Osteocyte (in vitro differentiated cells): ENCODE measurements around the gene DUSP22. TPM values are rescaled to one million over a fixed set of nuclear protein-coding genes. Genes with fewer than 3 reads are reported as not detected.

Source experiments
- DNase-seq: peaks from one replicate; pipeline ENCODE4 v3.0.0; 2021; ENCODE audit warnings: mixed read lengths; ENCODE audit not compliant: unreplicated experiment; ENCODE audit errors: extremely low spot score
- H3K27ac Mint-ChIP-seq: one replicate; pipeline ENCODE4 v1.8.0; 2021; ENCODE audit warnings: mild to moderate bottlenecking, mixed read lengths; ENCODE audit not compliant: unreplicated experiment
- H3K27me3 Mint-ChIP-seq: one replicate; pipeline ENCODE4 v1.8.0; 2021; ENCODE audit warnings: mixed read lengths; ENCODE audit not compliant: unreplicated experiment
- H3K36me3 Mint-ChIP-seq: one replicate; pipeline ENCODE4 v1.8.0; 2021; ENCODE audit warnings: mixed read lengths; ENCODE audit not compliant: unreplicated experiment
- H3K4me1 Mint-ChIP-seq: one replicate; pipeline ENCODE4 v1.8.0; 2021; ENCODE audit warnings: mixed read lengths; ENCODE audit not compliant: unreplicated experiment
- H3K4me3 Mint-ChIP-seq: one replicate; pipeline ENCODE4 v1.8.0; 2021; ENCODE audit warnings: mild to moderate bottlenecking, moderate library complexity, mixed read lengths; ENCODE audit not compliant: unreplicated experiment
- H3K9me3 Mint-ChIP-seq: one replicate; pipeline ENCODE4 v1.8.0; 2021; ENCODE audit warnings: mixed read lengths; ENCODE audit not compliant: unreplicated experiment
- total RNA-seq: library from RNA; stranded (reverse); gene quantifications from 2 replicates; pipeline ENCODE4 v1.2.1, GENCODE V29; 2021
- TF ChIP-seq, protein P1 (sequence below): fragments of 200-600 bp; sonication (generic); IDR thresholded peaks from 2 replicates; pipeline ENCODE4 v1.5.0; 2021; ENCODE audit warnings: antibody characterized with exemption, mild to moderate bottlenecking, moderate library complexity

DUSP22 gene
- total RNA-seq, 1 donor from 2014 or later = 27.4 TPM

DNA sequence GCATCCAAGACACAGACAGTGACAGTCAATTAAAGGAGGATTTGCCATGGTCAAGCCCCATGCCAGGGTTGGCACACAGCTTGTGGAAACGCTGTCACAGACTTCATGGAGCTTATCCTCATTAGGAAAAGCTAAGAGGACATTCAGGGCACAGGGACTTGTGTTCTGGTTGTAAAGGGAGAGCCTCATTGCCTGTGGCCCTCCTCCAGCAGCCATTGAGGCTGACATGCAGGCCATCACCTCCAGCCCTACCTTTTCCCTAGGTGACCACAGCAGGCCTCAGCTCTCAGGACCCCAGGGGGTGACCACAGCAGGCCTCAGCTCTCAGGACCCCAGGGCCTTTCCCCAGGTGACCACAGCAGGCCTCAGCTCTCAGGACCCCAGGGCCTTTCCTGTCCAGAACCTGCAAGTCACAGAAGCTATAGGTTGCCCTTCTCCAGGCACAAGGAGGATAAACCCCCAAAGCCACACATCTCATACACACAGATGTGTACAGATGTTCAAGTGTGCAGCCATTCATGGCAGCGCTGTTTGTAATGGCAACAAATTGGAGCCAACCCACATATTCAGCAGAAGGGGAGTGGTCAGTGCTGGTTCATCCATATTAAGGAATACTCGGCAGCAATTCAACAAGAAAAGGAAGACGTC, 26.1 kb downstream of the DUSP22 start:
- H3K27me3 Mint-ChIP-seq = no peaks in the 10 kb centered on the region
- no peak overlapping the region for H3K4me3 Mint-ChIP-seq
- TF ChIP-seq, protein P1, sequence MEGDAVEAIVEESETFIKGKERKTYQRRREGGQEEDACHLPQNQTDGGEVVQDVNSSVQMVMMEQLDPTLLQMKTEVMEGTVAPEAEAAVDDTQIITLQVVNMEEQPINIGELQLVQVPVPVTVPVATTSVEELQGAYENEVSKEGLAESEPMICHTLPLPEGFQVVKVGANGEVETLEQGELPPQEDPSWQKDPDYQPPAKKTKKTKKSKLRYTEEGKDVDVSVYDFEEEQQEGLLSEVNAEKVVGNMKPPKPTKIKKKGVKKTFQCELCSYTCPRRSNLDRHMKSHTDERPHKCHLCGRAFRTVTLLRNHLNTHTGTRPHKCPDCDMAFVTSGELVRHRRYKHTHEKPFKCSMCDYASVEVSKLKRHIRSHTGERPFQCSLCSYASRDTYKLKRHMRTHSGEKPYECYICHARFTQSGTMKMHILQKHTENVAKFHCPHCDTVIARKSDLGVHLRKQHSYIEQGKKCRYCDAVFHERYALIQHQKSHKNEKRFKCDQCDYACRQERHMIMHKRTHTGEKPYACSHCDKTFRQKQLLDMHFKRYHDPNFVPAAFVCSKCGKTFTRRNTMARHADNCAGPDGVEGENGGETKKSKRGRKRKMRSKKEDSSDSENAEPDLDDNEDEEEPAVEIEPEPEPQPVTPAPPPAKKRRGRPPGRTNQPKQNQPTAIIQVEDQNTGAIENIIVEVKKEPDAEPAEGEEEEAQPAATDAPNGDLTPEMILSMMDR = no peak
- H3K4me1 Mint-ChIP-seq = no peaks in the 10 kb centered on the region
- no peak overlapping the region for H3K27ac Mint-ChIP-seq
- peaks cover 9% of the 10 kb centered on the region for H3K9me3 Mint-ChIP-seq
- DNase-seq = no peak
- peaks cover 3% of the 10 kb centered on the region for H3K36me3 Mint-ChIP-seq

- Mint-ChIP-seq H3K4me3 (no peak overlapping the region), H3K36me3 (peaks cover 3% of the 10 kb centered on the region), H3K27ac (no peak overlapping the region), H3K4me1 (no peaks in the 10 kb centered on the region), H3K27me3 (no peaks in the 10 kb centered on the region), H3K9me3 (peaks cover 9% of the 10 kb centered on the region)
- TF ChIP-seq, protein P1 = no peak
- no peak for DNase-seq
These were observed 27.2 kb downstream of the DUSP22 start for GRCh38 chr6:319177-320131.

GRCh38 chr6:320351-321157, 28.3 kb downstream of the DUSP22 start:
- Mint-ChIP-seq H3K9me3 (peaks cover 2% of the 10 kb centered on the region), H3K4me3 (no peak overlapping the region), H3K4me1 (no peaks in the 10 kb centered on the region), H3K36me3 (peaks cover 2% of the 10 kb centered on the region), H3K27ac (no peak overlapping the region), H3K27me3 (no peaks in the 10 kb centered on the region)
- TF ChIP-seq, protein P1 = no peak
- no peak for DNase-seq

- Mint-ChIP-seq H3K4me1 (no peaks in the 10 kb centered on the region), H3K36me3 (no peaks in the 10 kb centered on the region), H3K4me3 (no peak overlapping the region), H3K27me3 (no peaks in the 10 kb centered on the region), H3K9me3 (no peaks in the 10 kb centered on the region), H3K27ac (no peak overlapping the region)
- no peak for DNase-seq
- TF ChIP-seq, protein P1 = no peak
These were observed 28.8 kb downstream of the DUSP22 start for GRCh38 chr6:321158-321438.
